Vagina (tissue), 2 donors: ENCODE results near the gene CLDN24. TPM values are rescaled to one million over a fixed set of nuclear protein-coding genes. Genes with fewer than 3 reads are reported as not detected.

Source experiments
- DNase-seq, 2 donors: peaks; one replicate each; pipeline ENCODE4 v3.0.0-alpha.2; 2017; ENCODE audit errors: extremely low spot score in 2 of 2
- H3K27ac ChIP-seq: fragments of 200-600 bp; sonication (generic); one replicate; pipeline ENCODE4 v1.5.1; 2019
- H3K27me3 ChIP-seq: fragments of 200-600 bp; sonication (generic); one replicate; pipeline ENCODE4 v1.5.1; 2019
- H3K36me3 ChIP-seq, 2 donors: fragments of 200-600 bp; sonication (generic); one replicate each; pipeline ENCODE4 v1.5.1; 2017 to 2019
- H3K4me1 ChIP-seq: fragments of 200-600 bp; sonication (generic); one replicate; pipeline ENCODE4 v1.5.1; 2019
- H3K4me3 ChIP-seq, 2 donors: fragments of 200-600 bp; sonication (generic); 1 replicate in 1 of 2; 2 replicates in 1 of 2; pipeline ENCODE4 v1.5.1; 2016 to 2019
- H3K9me3 ChIP-seq: fragments of 200-600 bp; sonication (generic); one replicate; pipeline ENCODE4 v1.5.1; 2019
- POLR2A ChIP-seq, 2 donors: fragments of 450-650 bp; IDR thresholded peaks; one replicate each; pipeline ENCODE4 v1.6.1; 2017; ENCODE audit warnings: antibody characterized with exemption in 2 of 2, mild to moderate bottlenecking in 2 of 2, moderate library complexity in 2 of 2
- POLR2AphosphoS5 ChIP-seq, 2 donors: sonication (generic); formaldehyde crosslinking; IDR thresholded peaks; one replicate each; pipeline ENCODE4 v1.9.0; 2017; ENCODE audit warnings: antibody characterized with exemption in 2 of 2, mild to moderate bottlenecking in 2 of 2, low read depth in 1 of 2; ENCODE audit not compliant: insufficient read depth in 1 of 2
- intact Hi-C: fragments of 100-400 bp; cut with DNase I; formaldehyde crosslinking; loops from one replicate; pipeline ENCODE4 v1.15.1; 2023
- total RNA-seq: library from RNA; depleted of rRNA; stranded (reverse); fragments of >200 nt; gene quantifications from one replicate; pipeline ENCODE4 v1.2.3, GENCODE V29; 2016
- TF ChIP-seq, protein P1 (sequence below), 3 experiments: fragments of 450-650 bp in 2 of 3; fragments of 200-600 bp in 1 of 3; sonication (generic) in 1 of 3; IDR thresholded peaks; one replicate each; pipeline ENCODE4 v1.5.1; 2017 to 2019; ENCODE audit warnings: antibody characterized with exemption in 3 of 3, mild to moderate bottlenecking in 2 of 3, moderate library complexity in 2 of 3

CLDN24 gene
- total RNA-seq, 1 donor from 2014 or later: not detected

DNA sequence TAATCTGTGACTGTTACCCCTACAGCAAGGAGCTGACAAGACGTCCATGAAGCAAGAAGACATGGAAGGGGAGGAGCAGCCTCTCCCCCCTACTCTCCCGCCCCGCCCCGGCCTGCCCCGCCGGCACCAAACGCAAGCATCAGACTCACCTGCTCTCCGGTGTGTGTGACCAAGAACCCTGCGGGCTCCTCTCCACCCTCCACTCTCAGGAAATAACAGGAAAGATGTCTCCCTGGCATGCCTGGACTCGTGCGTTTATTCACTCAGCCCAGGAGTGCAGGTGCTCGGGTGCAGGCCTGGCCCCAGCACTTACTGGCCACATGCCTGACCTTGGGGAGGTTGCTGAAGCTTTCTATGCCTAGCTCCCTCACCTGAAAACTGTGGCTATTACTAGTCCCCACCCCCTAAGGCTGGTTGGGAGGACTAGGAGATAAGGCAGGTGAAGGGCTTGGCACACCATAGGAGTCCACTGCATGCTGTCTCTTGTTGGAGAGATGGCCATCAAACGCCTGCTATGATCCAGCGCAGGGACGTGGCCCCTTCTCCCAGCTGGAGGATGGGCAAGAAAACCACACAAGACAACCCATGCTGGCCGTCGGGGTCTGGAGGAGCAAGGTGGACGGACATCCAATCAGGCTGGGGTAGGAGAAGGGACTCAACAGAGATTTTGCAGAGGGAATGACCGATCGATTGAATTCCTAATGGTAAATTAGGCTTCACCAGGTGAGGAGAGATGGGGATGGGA, 34.9 kb upstream of the CLDN24 start:
- no peak overlapping the region for H3K27ac ChIP-seq
- H3K36me3 ChIP-seq: no peaks in the 10 kb centered on the region
- no peak for TF ChIP-seq POLR2AphosphoS5 (IDR thresholded peaks at IDR 0.05; ENCODE audit: insufficient read depth in 1 of 2, low read depth in 1 of 2)
- TF ChIP-seq, protein P1, sequence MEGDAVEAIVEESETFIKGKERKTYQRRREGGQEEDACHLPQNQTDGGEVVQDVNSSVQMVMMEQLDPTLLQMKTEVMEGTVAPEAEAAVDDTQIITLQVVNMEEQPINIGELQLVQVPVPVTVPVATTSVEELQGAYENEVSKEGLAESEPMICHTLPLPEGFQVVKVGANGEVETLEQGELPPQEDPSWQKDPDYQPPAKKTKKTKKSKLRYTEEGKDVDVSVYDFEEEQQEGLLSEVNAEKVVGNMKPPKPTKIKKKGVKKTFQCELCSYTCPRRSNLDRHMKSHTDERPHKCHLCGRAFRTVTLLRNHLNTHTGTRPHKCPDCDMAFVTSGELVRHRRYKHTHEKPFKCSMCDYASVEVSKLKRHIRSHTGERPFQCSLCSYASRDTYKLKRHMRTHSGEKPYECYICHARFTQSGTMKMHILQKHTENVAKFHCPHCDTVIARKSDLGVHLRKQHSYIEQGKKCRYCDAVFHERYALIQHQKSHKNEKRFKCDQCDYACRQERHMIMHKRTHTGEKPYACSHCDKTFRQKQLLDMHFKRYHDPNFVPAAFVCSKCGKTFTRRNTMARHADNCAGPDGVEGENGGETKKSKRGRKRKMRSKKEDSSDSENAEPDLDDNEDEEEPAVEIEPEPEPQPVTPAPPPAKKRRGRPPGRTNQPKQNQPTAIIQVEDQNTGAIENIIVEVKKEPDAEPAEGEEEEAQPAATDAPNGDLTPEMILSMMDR (IDR thresholded peaks at IDR 0.05): no peak
- no peak for TF ChIP-seq POLR2A (IDR thresholded peaks at IDR 0.05)
- no peaks in the 10 kb centered on the region for H3K9me3 ChIP-seq
- no peak for DNase-seq
- H3K4me3 ChIP-seq: no peak overlapping the region
- intact Hi-C loops: no loop called here
- H3K4me1 ChIP-seq: peaks cover 8% of the 10 kb centered on the region
- no peaks in the 10 kb centered on the region for H3K27me3 ChIP-seq

- Histone ChIP-seq H3K27ac (no peak overlapping the region), H3K27me3 (no peaks in the 10 kb centered on the region), H3K9me3 (no peaks in the 10 kb centered on the region), H3K4me1 (peaks cover 8% of the 10 kb centered on the region), H3K4me3 (no peak overlapping the region), H3K36me3 (no peaks in the 10 kb centered on the region)
- TF ChIP-seq POLR2A (IDR thresholded peaks at IDR 0.05) (no peak), POLR2AphosphoS5 (IDR thresholded peaks at IDR 0.05; ENCODE audit: insufficient read depth in 1 of 2, low read depth in 1 of 2) (no peak)
- TF ChIP-seq, protein P1 (IDR thresholded peaks at IDR 0.05): no peak
- intact Hi-C loops: no loop called here
- DNase-seq: no peak
These were observed 34.1 kb upstream of the CLDN24 start for GRCh38 chr4:183356173-183356830.

DNA sequence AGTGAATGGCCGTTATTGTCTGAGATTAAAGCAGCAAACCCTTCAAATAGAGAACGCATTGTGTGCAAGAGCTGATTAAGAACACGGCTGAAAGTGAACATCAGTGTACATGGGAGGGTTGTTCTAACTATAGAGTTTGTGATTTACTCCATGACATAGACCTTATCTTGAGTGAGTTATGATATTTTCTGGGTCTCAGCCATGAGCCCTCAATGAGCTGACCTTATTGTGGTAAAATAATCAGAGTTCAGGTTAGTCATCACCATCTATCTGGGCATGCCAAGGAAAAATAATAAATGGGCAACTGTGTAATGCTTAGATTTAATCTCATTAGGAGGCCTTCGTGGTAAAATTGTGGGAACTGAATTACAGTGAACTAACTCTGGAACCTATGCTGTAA, 33.2 kb upstream of the CLDN24 start:
- no peaks in the 10 kb centered on the region for H3K9me3 ChIP-seq
- no peaks in the 10 kb centered on the region for H3K27me3 ChIP-seq
- H3K27ac ChIP-seq: no peak overlapping the region
- H3K36me3 ChIP-seq: no peaks in the 10 kb centered on the region
- TF ChIP-seq POLR2AphosphoS5 (IDR thresholded peaks at IDR 0.05; ENCODE audit: insufficient read depth in 1 of 2, low read depth in 1 of 2) (no peak), POLR2A (IDR thresholded peaks at IDR 0.05) (no peak)
- TF ChIP-seq, protein P1 (IDR thresholded peaks at IDR 0.05): no peak
- DNase-seq: no peak
- no peak overlapping the region for H3K4me3 ChIP-seq
- peaks cover 8% of the 10 kb centered on the region for H3K4me1 ChIP-seq
- intact Hi-C loops: no loop called here

DNA sequence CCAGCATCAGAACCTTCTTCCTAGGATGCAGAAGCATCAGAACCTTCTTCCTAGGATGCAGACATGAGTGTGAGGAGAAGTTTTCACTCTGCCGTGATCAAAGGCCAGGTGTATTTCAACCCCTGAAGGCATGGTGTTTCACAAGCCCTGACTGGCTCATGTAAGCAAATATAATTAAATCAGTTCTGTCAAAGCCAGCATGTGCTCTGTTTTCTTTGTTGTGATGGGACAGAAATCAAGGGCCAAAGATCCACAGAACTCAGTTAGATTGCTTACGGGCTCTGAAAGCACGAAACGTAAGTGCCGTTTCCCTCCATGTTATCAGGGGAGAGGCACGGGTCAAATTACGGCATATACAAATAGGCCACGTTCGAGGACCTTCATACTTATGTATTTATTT, 32.0 kb upstream of the CLDN24 start:
- Histone ChIP-seq H3K27me3 (no peaks in the 10 kb centered on the region), H3K4me1 (peaks cover 8% of the 10 kb centered on the region), H3K9me3 (no peaks in the 10 kb centered on the region), H3K36me3 (no peaks in the 10 kb centered on the region), H3K4me3 (no peak overlapping the region), H3K27ac (no peak overlapping the region)
- DNase-seq: no peak
- intact Hi-C loops: no loop called here
- TF ChIP-seq POLR2A (IDR thresholded peaks at IDR 0.05): no peak

GRCh38 chr4:183353557-183353956, 31.3 kb upstream of the CLDN24 start:
- Histone ChIP-seq H3K27ac (no peak overlapping the region), H3K4me3 (no peak overlapping the region), H3K27me3 (no peaks in the 10 kb centered on the region), H3K4me1 (peaks cover 8% of the 10 kb centered on the region), H3K36me3 (no peaks in the 10 kb centered on the region), H3K9me3 (no peaks in the 10 kb centered on the region)
- DNase-seq: no peak
- intact Hi-C loops: no loop called here
- TF ChIP-seq, protein P1 (IDR thresholded peaks at IDR 0.05): no peak
